Activated CD4-positive, alpha-beta T cell treated with anti-CD3 and anti-CD28 coated beads, Interleukin-2, amount 50 U/mL, for 1 hour (primary cell): ENCODE measurements around the gene EXT2.

Source experiments
- DNase-seq: peaks from one replicate; pipeline ENCODE4 v3.0.0-alpha.2; 2020

The EXT2 gene

DNA sequence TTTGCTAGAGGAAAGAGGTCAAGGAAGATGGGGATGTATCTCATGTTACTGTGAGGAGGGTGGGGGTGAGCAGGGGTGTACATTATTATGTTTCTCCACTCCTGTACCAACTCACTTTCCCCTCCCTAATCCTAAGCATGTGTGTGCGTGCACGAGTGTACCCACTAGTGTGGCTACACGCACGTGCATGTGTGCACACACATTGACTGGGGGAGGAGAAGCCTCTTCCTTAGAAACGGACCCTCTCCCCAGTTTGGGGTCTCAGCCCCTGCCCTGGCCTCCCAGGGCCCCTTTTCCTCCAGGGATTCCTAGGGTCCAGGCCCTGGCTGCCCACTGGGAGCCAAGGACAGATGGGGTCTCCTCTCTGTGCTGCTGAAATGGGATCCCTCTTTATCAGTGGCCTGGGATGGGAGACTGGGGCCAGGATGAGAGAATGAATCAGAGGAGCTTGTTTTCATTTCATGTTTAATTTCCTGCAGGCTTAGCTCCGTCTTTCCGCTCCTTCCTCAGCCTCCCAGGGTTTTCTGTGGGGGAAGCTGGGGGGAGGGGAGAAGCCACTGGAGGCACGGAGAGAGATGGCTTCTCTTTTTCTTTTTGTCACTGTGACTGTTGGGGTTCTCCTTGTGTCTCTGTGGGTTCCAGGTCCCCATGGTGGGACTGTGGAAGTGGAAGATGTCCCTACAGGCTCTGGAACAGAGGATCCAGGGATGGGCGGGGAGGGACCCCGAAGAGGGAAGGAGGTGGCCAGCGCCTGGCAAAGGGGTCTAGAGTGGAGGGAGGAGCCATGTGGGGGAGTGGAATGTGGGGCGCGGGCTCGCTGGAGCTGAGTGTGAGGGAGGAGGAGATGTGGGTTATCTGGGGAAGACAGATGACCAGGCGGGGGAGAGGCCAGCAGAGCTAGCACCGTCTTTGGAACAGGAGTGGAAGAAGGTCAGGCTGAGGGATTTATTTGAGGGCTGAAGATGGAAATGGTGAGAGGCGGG lies 174.2 kb downstream of the EXT2 start:
- no peak for DNase-seq

GRCh38 chr11:44270403-44271273 lies 175.2 kb downstream of the EXT2 start:
- DNase-seq, result no peak

- no peak for DNase-seq
Observed at GRCh38 chr11:44271286-44271685, 175.8 kb downstream of the EXT2 start.

DNA sequence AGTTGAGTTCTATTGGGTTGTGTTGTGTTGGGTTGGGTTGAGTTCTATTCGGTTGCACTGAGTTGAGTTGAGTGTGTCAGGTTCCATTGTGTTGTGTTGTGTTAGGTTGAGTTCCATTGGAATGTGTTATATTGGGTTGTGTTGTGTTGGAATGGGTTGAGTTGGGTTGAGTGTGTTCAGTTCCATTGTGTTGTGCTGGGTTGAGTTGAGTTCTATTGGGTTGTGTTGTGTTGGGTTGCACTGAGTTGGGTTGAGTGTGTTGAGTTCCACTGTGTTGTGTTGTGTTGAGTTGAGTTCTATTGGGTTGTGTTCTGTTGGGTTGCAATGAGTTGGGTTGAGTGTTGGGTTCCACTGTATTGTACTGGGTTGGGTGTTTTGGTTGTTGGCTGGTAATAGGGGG lies 178.9 kb downstream of the EXT2 start:
- no peak for DNase-seq

DNA sequence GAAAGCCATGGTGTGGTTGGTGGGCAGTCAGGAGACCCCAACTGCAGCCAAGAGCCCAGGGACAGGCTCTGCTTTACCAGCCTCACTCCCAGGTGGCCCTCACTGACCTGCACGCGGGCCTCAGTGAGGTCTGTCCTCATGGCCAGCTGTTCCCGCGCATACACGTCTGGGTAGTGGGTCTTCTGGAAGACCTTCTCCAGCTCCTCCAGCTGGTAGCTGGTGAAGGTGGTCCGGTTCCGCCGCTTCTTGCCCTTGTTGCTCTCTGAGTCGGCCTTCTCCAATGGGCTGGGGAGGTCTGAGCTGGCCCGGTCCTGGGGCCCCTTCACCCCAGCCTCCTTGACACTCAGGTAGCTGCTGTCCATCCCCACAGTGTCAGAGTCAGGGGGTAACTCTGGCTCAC lies 179.8 kb downstream of the EXT2 start:
- no peak for DNase-seq

DNA sequence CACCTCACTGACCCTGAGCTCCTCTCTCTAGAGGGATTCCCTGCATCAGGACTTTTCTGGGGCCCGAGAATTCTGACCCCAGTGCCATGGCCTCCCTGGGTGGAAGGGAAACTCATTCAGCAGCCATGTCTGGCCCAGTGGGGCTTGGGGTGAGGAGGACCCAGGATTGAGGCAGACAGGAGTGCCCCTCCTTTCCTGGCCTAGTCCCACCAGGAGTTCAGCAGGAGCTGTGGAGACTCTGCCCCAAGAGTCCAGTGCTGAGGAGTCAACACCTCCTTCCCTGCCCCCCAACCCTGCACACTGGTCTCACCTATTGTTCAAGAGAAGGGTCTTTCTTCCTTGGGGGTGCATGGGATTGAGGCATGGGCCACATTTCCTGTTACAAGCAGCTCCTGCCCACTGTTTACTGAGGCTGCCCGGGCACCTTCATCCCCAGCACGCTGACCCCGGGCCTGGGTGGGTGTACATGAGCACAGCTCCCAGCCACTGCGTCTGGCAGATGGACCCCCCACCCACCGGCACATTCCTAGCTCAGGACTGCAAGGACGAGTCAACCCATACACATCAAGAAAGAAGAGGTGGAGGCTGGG lies 180.6 kb downstream of the EXT2 start:
- no peak for DNase-seq

GRCh38 chr11:44277196-44278090 lies 182.0 kb downstream of the EXT2 start:
- DNase-seq, result no peak

DNA sequence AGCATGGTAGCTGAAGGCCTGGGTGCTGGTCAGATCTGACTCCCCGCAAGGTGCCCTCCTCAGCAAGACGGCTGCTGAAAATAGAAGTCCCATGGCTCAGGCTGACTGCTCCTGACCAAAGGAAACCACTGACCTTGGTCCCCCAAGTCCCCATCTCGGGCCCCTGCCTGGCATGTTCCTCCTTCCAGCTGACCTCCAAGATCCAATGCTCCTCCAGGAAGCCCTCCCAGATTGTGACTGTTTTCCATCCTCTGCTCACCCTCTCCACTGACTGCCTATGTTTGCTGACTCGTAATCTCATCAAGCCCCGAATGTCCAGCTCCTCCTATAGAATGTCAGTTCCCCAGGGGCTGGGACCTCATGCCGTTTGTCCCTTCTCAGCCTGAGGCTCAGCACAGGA lies 184.0 kb downstream of the EXT2 start:
- DNase-seq, result no peak

DNA sequence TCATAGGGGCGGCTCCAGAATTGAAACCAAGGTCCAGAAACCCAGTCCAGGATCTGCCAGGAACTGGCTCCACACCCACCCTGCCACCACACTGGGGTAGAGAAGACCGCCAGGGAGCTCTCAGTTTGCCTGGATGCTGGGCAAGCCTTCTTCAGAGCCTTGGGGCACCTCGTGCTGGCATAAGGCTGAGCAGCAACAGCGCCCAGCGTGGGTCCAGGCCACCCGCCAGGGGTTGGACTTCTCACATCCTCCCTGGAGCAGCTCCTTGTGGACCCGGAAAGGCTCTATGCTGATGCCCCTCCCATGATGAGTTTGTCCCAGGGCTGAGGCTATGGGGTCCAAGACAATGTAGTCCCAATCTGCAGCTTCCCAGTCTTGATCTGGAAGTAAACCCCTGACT lies 184.8 kb downstream of the EXT2 start:
- no peak for DNase-seq

DNA sequence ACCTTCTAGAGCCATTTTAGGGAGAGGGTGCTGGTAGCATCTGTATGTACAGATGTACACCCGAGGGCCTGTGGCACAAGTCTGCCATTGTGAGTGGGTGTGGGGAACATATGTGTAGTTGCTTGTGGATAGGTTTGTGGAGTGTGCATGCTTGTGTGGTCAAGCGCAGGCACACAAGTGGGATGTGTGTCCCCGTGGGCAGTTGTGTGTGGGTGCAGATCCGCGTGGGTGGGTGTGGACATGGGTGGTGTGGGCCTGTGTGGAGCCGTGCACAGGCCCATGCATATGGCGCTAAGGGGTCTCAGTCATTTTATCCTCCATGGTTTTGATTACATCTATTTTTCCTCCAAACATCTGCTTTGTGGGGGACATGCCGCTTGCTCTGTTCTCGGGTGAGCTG lies 185.7 kb downstream of the EXT2 start:
- DNase-seq, result no peak

GRCh38 chr11:44282620-44283019 lies 187.1 kb downstream of the EXT2 start:
- DNase-seq, result no peak

DNA sequence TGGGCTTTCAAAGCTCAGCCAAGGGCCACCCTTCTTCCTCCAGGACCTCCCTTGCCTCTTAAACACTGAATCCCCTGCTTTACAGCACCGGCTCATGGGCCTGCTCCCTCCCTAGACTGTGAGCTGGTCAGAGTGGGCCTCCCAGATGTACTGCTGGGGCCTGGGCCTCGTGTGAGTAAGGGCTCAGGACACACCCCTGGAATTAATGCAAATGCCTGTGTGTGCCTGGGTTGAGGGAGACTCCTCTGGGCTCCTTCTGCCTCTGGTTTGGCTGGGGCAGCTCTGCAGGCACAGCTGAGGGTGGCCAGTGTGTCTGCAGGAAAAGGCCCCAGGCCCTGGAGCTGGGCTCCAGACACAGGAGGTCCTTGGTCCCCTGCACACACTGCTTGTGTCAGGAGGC lies 190.3 kb downstream of the EXT2 start:
- DNase-seq, result no peak

DNA sequence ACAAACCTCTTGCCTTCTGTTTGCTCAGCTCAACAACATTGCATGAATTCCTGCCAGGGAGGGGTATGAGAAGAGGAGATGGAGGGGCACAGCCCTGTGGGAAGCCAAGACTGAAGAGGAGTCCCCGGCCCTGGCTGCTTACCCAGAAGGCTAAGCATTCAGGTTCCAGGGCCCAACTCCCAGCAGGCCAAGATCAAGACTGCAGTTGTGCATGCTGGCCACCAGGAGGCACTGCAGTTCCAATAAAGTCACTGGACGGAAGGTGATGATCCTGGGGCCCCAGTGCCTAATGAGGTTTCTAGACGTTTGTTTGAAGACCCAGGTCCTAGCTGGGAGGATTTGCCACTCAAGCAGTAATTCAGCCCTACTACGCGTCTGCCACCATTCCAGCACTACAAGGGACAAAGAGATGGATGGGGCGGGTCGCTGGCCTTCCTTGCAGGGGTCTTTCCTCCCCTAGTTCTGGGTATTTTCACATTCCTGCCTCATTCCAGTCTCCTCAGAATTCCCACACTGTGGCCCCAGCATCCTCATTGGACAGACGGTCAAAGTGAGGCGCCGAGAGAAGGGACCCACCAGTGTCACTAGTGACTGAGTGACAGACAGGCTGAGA lies 190.9 kb downstream of the EXT2 start:
- peak; percentile 55 for DNase-seq

GRCh38 chr11:44286911-44287310 lies 191.4 kb downstream of the EXT2 start:
- no peak for DNase-seq

- no peak for DNase-seq
Observed at GRCh38 chr11:44288133-44288526, 192.7 kb downstream of the EXT2 start.

GRCh38 chr11:44290208-44290607 lies 194.7 kb downstream of the EXT2 start:
- DNase-seq, result no peak
